ENCODE data around the gene TOR1B. TPM values are rescaled to one million over a fixed set of nuclear protein-coding genes. Genes with fewer than 3 reads are reported as not detected.
A peak's percentile ranks its signal among the peaks of the same experiment; 100 is the strongest.
"Not testable (repeated sequence)": the region's sequence is repeated elsewhere in the genome, so short reads cannot be mapped to it uniquely, and the experiment has no call there.

Gene TOR1B, protein sequence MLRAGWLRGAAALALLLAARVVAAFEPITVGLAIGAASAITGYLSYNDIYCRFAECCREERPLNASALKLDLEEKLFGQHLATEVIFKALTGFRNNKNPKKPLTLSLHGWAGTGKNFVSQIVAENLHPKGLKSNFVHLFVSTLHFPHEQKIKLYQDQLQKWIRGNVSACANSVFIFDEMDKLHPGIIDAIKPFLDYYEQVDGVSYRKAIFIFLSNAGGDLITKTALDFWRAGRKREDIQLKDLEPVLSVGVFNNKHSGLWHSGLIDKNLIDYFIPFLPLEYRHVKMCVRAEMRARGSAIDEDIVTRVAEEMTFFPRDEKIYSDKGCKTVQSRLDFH
- total RNA-seq: 12.3 TPM

- peak within 1 kb of the TSS; percentile 83 for H3K4me3 ChIP-seq (ENCODE audit: low read length)
- no peaks in the 10 kb centered on the region for H3K27me3 ChIP-seq (ENCODE audit: insufficient read depth, low read length)
- H3K9me3 ChIP-seq (ENCODE audit: low read depth, low read length): no peaks in the 10 kb centered on the region
- H3K4me1 ChIP-seq (ENCODE audit: insufficient read depth, low read length): peaks cover 30% of the 10 kb centered on the region
Observed at GRCh38 chr9:129802833-129803675, at the start of gene TOR1B. Gene TOR1B (plus strand): TSS chr9:129803184. CDS start chr9:129803213, 29 bp downstream.

- no peaks in the 10 kb centered on the region for H3K9me3 ChIP-seq (ENCODE audit: low read depth, low read length)
- peaks cover 30% of the 10 kb centered on the region for H3K4me1 ChIP-seq (ENCODE audit: insufficient read depth, low read length)
- H3K27me3 ChIP-seq (ENCODE audit: insufficient read depth, low read length): no peaks in the 10 kb centered on the region
- H3K4me3 ChIP-seq (ENCODE audit: low read length): no peak overlapping the region
Observed at GRCh38 chr9:129755151-129755550, 47.8 kb upstream of the TOR1B start.

DNA sequence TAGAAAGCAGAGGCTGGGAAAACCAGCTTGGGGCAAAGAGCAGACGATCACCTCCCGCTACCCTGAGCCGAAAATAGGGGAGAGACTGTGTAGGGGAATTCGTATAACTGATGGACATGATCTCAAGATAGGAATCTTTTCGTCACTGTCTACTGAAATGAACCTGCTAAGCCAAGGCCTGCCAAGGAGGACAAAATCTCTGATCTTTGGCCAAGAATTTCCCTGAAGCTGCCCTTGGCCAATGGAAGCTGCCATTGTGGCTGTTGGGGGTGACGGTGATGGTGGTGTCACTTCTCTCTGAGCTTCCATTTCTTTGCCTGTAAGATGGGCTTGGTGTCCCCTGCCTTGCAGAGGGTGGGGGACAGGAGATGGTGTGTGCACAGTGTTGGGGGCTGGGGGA, 46.8 kb upstream of the TOR1B start:
- Histone ChIP-seq H3K4me1 (ENCODE audit: insufficient read depth, low read length) (peaks cover 30% of the 10 kb centered on the region), H3K27me3 (ENCODE audit: insufficient read depth, low read length) (no peaks in the 10 kb centered on the region), H3K4me3 (ENCODE audit: low read length) (no peak overlapping the region), H3K9me3 (ENCODE audit: low read depth, low read length) (no peaks in the 10 kb centered on the region)

DNA sequence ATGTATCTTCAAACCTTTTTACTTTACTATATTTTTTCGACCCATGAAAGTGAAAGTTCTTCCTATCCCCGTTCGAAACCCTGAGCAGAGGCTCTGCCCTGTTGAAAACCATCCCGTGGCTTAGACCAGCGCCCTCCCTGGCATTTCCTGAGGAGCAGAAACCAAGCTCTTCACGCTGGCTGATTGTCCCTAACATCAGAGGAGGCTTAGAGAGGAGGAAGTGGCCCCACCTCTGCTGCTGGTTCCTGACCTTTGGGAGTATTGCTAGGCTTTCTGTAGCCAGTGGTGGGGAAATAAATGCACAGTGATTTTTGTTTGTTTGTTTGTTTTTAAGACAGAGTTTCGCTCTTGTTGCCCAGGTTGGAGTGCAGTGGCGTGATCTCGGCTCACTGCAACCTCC, 45.9 kb upstream of the TOR1B start:
- Histone ChIP-seq H3K9me3 (ENCODE audit: low read depth, low read length) (no peaks in the 10 kb centered on the region), H3K4me1 (ENCODE audit: insufficient read depth, low read length) (peaks cover 36% of the 10 kb centered on the region), H3K4me3 (ENCODE audit: low read length) (no peak overlapping the region), H3K27me3 (ENCODE audit: insufficient read depth, low read length) (no peaks in the 10 kb centered on the region)

GRCh38 chr9:129759319-129759718, 43.7 kb upstream of the TOR1B start:
- H3K4me1 ChIP-seq (ENCODE audit: insufficient read depth, low read length): peaks cover 43% of the 10 kb centered on the region
- no peak overlapping the region for H3K4me3 ChIP-seq (ENCODE audit: low read length)
- H3K27me3 ChIP-seq (ENCODE audit: insufficient read depth, low read length): no peaks in the 10 kb centered on the region
- H3K9me3 ChIP-seq (ENCODE audit: low read depth, low read length): no peaks in the 10 kb centered on the region

DNA sequence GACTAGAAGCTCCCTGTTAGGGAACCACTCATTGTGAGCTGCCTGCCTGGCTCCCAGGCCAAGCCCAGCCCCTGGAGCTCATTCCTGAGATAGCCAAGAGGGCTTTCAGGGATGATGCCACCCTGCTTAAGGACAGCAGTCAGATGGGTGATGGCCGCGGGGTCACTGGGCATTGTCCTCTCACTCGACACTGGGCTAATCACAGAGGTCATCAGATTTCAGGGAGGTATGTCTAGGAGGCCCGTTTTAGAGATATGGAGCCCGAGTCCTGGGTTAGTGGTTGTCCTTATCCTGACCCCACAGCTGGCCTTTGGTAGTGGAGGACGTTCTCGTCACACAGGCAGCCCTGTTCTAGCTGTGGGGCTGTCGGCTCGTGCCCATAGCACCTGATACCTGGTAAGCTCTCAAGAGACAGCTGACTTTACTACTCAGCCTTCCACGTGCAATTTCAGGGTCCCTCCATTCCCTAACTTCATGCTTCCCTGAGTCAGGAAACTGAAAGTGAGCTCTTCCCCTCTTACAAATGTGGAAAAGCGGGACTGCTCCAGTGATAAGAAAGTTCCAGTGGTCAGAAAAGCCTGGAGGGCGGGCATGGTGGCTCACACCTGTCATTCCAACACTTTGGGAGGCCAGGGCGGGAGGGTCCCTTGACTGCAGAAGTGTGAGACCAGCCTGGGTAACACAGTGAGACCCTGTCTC, 43.0 kb upstream of the TOR1B start:
- Histone ChIP-seq H3K27me3 (ENCODE audit: insufficient read depth, low read length) (no peaks in the 10 kb centered on the region), H3K4me3 (ENCODE audit: low read length) (no peak overlapping the region), H3K9me3 (ENCODE audit: low read depth, low read length) (no peaks in the 10 kb centered on the region), H3K4me1 (ENCODE audit: insufficient read depth, low read length) (peaks cover 43% of the 10 kb centered on the region)

DNA sequence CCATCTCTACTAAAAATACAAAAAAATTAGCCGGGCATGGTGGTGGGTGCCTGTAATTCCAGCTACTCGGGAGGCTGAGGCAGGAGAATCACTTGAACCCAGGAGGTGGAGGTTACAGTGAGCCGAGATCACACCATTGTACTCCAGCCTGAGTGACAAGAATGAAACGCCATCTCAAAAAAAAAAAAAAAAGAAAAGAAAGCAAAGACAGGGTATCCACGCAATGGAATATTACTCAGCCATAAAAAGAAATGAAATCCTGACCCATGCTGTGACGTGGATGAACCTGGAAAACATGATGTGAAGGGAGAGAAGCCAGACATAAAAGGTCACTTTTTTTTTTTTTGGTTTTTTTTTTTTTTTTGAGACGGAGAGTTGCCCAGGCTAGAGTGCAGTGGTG, 42.2 kb upstream of the TOR1B start:
- H3K4me1 ChIP-seq (ENCODE audit: insufficient read depth, low read length): peaks cover 43% of the 10 kb centered on the region
- not testable (repeated sequence) for H3K27me3 ChIP-seq (ENCODE audit: insufficient read depth, low read length); H3K9me3 ChIP-seq (ENCODE audit: low read depth, low read length); H3K4me3 ChIP-seq (ENCODE audit: low read length)

DNA sequence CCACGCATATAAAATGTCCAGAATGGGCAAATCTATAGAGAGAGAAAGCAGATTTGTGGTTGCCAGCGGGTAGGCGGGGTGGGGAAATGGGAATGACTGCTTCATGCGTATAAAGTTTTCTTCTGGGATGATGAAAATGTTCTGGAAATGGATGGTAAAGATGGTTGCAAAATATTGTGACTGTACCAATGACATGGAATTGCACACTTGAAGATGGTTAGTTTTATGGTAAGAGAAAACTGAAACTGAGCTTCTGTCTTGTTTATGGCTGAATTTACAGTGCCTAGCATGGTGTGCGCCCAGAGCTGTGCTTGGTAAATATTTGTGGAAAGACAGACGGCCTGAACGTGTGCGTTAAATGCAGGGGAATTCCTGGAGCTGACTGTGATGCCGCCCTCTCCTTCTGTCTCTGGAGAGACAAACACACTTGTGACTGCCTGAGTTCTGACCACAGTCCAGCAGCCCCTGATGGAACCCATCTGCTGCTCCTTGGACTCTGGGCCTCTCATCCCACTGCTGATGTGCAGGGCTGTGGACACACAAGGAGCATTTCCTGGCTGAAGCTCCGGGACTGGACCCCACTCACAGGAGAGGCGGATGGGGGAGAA, 41.6 kb upstream of the TOR1B start:
- Histone ChIP-seq H3K27me3 (ENCODE audit: insufficient read depth, low read length) (no peaks in the 10 kb centered on the region), H3K9me3 (ENCODE audit: low read depth, low read length) (no peaks in the 10 kb centered on the region), H3K4me3 (ENCODE audit: low read length) (no peak overlapping the region)

GRCh38 chr9:129761901-129762369, 41.0 kb upstream of the TOR1B start:
- Histone ChIP-seq H3K4me1 (ENCODE audit: insufficient read depth, low read length) (peaks cover 35% of the 10 kb centered on the region), H3K4me3 (ENCODE audit: low read length) (no peak overlapping the region)

More for the DNA sequence above, 41.6 kb upstream of the TOR1B start:
- H3K4me1 ChIP-seq (ENCODE audit: insufficient read depth, low read length): peaks cover 41% of the 10 kb centered on the region

DNA sequence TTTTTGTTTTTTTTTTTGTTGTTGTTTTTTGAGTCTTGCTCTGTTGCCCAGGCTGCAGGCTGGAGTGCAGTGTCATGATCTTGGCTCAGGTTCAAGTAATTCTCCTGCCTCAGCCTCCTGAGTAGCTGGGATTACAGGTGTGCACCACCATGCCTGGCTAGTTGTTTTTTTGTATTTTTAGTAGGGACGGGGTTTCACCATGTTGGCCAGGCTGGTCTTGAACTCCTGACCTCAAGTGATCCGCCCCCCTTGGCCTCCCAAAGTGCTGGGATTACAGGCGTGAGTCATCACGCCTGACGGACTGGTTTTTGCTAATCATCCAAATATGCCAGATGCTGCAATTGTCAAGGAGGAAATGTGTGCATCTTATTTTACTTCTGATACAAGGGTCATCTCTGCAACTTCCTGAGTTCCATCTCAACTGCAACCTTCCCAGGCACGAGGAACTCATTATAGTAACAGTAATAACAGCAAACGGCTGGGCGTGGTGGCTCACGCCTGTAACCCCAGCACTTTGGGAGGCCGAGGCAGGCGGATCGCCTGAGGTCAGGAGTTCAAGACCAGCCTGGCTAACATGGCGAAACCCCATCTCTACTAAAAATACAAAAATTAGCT, 40.5 kb upstream of the TOR1B start:
- H3K4me3 ChIP-seq (ENCODE audit: low read length); H3K9me3 ChIP-seq (ENCODE audit: low read depth, low read length); H3K27me3 ChIP-seq (ENCODE audit: insufficient read depth, low read length): not testable (repeated sequence)
- H3K4me1 ChIP-seq (ENCODE audit: insufficient read depth, low read length): peaks cover 30% of the 10 kb centered on the region

More at GRCh38 chr9:129761901-129762369, 41.0 kb upstream of the TOR1B start:
- Histone ChIP-seq H3K9me3 (ENCODE audit: low read depth, low read length) (no peaks in the 10 kb centered on the region), H3K27me3 (ENCODE audit: insufficient read depth, low read length) (no peaks in the 10 kb centered on the region)

GRCh38 chr9:129762985-129763926, 39.7 kb upstream of the TOR1B start:
- Histone ChIP-seq H3K27me3 (ENCODE audit: insufficient read depth, low read length) (no peaks in the 10 kb centered on the region), H3K4me1 (ENCODE audit: insufficient read depth, low read length) (peaks cover 22% of the 10 kb centered on the region), H3K9me3 (ENCODE audit: low read depth, low read length) (no peaks in the 10 kb centered on the region), H3K4me3 (ENCODE audit: low read length) (no peak overlapping the region)

GRCh38 chr9:129765764-129766317, 37.1 kb upstream of the TOR1B start:
- Histone ChIP-seq H3K9me3 (ENCODE audit: low read depth, low read length) (no peaks in the 10 kb centered on the region), H3K27me3 (ENCODE audit: insufficient read depth, low read length) (no peaks in the 10 kb centered on the region), H3K4me3 (ENCODE audit: low read length) (no peak overlapping the region), H3K4me1 (ENCODE audit: insufficient read depth, low read length) (peaks cover 20% of the 10 kb centered on the region)

DNA sequence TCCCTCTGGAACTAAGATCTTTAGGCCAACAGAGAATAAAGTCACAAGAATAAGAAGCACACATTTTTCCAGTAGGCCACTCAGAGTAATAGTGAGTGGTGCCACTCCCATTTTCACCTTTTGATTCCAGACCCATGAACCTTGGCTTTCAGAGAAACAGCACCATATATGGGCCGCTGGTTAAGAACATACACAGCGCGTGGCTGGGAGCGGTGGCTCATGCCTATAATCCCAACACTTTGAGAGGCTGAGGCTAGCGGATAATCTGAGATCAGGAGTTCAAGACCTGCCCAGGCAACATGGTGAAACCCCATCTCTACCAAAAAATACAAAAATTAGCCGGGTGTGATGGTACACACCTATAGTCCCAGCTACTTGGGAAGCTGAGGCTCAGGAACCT, 34.5 kb upstream of the TOR1B start:
- H3K27me3 ChIP-seq (ENCODE audit: insufficient read depth, low read length): no peaks in the 10 kb centered on the region
- H3K9me3 ChIP-seq (ENCODE audit: low read depth, low read length): no peaks in the 10 kb centered on the region
- peaks cover 11% of the 10 kb centered on the region for H3K4me1 ChIP-seq (ENCODE audit: insufficient read depth, low read length)
- H3K4me3 ChIP-seq (ENCODE audit: low read length): no peak overlapping the region
